SIG-M5 treated with dmso at 0.1 percent for 504 hours (cell line): Measurements from ENCODE around the gene PLD4.

ENCODE experiments used
- DNase-seq: peaks from one replicate; lab custom pipeline; 2025; ENCODE audit not compliant: unreplicated experiment; lab: John Stamatoyannopoulos, UW

PLD4 gene

DNA sequence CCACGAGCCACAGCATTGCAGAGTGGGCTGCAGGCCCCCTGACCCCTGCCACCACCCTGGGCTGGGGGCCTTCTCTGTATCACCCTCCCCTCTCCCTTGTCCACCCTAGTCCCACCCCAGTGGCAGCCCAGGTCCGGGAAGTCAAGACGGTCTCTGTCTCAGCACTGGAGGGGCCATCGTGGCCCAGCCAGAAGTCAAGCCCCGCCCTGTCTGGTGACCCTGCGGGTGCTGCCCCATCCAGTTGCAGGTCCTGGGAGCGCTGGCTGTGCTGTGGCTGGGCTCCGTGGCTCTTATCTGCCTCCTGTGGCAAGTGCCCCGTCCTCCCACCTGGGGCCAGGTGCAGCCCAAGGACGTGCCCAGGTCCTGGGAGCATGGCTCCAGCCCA, 2.7 kb downstream of the PLD4 start:
- no peak for DNase-seq

DNA sequence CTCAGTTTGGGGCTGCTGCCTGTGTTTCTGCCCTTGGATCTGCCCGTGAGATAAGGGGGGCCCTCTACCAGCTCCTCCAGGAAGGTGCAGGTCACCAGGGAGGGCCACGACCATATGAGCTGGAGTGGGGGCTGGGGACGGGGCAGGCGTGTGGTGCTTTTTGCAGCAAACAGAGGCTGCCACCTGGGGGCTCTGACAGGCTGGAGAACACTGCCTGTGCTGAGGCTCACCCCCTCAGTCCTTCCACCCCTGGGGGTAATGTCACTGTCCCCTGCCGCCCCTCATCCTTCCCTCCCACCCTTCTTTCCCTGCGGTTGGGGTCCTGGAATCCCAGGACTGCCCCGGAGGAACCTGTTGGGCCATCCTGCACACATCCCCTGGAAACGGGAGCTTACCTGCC, 3.2 kb downstream of the PLD4 start:
- no peak for DNase-seq

DNA sequence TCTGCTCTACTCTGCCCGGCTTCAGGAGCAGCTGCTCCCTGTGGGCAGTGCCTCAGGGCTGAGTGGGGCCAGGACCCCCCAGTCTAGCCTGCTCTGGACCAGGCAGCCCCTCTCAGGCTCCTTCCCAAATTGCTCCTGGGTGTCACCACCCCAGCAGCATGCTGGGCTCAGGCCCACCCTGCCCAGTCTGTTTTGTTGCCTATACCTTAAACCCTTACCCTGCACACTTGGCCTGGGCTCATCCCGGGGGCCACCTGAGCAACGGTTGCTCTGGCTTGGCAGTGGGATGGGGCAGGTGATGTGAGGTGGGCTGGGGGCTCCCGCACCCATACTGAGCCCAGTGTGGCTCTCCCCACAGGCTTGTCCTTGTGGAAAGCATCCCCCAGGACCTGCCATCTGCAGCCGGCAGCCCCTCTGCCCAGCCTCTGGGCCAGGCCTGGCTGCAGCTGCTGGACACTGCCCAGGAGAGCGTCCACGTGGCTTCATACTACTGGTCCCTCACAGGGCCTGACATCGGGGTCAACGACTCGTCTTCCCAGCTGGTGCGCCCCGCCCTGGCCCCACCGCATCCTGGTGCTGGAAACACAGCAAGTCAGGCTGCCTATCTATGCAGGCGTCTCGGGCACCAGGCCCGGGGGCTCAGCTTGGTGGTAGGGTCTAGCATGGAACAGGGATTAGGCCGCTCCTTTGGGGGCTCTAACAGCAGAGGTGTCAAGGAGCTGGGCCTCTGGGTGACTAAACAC, 3.9 kb downstream of the PLD4 start:
- no peak for DNase-seq

DNA sequence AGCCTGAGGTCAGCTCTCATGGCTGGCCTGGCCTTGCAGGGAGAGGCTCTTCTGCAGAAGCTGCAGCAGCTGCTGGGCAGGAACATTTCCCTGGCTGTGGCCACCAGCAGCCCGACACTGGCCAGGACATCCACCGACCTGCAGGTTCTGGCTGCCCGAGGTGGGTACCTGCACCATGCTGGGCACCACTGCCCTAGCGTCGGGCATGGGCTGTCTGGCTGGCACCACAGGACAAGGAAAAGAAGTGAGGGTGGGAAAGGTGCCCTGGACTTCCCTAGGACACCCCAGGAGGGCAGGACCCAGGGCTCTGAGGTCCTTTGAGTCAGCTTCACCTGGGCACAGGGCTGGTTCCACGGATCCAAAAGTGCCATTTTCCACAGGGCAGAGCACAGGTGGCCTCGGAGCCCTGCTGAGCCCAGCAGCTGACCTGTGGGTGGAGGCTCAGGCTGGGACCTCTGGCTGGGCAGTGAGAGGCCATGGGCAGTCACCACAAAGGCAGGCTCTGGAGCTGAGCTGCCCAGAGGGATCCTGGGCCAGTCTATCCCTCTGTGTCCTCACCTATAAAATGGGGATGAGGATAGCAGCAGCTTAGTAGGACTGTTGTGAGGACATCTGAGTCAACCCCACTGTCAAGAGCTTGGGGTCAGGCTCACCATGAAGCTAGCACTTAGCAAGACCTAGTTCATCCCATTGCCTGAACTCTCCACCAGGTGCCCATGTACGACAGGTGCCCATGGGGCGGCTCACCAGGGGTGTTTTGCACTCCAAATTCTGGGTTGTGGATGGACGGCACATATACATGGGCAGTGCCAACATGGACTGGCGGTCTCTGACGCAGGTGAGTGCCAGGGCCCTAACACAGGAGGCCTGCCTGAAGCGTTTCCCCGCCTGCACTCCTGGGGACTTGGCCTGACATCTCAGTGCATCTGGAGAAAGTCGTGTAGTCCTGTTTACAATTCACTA, 4.9 kb downstream of the PLD4 start:
- DNase-seq, result no peak

DNA sequence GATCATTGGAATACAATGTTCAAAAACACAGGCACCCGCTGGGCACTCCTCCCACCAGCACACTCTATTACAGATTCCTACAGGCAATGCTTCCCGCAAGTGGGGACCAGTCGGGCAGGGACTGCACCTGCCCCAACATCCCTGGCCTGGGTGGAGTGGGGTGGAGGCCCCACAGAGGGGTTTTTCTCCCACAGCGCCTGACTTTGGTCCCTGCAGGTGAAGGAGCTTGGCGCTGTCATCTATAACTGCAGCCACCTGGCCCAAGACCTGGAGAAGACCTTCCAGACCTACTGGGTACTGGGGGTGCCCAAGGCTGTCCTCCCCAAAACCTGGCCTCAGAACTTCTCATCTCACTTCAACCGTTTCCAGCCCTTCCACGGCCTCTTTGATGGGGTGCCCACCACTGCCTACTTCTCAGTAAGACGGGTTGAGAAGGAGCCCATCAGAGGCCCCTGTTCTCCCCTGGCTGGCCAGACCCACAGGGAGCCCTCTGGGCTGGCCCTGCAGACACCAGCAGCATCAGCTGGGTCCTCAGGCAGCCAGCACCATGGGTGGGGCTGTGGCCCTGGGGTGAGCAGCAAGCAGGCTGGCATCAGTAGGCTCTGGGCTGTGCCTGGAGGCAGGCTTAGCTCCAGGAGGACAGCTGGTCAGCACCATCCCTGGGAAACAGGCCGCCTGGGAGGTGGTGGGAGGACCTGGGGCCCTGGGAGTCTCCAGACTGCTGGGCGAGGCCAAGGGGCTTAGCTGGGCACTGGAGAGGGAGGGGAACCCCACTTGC, 6.0 kb downstream of the PLD4 start:
- DNase-seq, result no peak

DNA sequence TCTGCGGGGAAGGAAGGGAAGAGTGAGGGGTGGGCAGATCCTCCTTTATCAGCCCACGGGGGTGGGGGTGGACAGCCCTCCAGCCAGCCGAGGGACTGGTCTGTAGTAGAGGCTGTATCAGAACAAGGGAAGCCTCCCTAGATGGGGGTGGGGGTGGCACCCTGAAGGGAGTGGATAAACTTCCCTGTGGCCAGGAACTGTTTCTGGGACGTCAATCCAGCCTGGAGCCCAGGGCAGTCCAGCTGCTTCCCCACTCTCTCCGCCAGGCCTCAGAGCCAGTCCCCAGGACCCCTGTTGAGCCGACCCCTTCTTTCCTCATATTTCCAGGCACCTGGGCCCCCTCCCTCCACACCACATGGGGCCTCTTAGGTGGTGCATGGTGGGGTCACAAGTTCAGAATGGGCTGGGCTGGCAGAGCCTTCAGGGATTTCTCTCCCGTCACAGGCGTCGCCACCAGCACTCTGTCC, 6.7 kb downstream of the PLD4 start:
- DNase-seq, result no peak

DNA sequence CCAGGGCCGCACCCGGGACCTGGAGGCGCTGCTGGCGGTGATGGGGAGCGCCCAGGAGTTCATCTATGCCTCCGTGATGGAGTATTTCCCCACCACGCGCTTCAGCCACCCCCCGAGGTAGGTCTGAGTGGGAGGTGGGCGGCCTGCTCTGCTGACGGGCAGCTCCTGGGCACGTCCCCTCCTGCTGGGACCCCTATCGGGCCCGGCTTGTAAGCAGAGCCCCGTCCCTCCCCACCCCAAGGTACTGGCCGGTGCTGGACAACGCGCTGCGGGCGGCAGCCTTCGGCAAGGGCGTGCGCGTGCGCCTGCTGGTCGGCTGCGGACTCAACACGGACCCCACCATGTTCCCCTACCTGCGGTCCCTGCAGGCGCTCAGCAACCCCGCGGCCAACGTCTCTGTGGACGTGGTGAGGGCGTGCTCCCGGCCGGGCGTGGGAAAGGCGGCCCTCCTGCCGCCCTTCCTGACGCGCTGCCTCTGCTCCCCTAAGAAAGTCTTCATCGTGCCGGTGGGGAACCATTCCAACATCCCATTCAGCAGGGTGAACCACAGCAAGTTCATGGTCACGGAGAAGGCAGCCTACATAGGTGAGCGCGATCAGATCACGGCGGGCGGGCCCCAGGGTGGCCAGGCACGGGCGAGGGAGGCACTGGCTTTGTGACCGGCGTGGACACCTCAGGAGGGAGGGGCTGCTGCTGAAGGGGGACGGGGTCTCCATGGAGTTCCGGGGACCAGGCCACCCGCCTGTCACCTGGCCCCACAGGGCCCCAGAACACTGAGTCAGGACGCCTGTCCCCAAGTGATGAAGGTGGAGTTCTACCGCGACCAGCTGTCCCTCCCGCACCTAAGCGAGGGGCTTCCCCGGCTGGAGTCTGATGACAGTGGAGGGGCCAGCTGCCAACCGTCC, 7.3 kb downstream of the PLD4 start:
- no peak for DNase-seq

DNA sequence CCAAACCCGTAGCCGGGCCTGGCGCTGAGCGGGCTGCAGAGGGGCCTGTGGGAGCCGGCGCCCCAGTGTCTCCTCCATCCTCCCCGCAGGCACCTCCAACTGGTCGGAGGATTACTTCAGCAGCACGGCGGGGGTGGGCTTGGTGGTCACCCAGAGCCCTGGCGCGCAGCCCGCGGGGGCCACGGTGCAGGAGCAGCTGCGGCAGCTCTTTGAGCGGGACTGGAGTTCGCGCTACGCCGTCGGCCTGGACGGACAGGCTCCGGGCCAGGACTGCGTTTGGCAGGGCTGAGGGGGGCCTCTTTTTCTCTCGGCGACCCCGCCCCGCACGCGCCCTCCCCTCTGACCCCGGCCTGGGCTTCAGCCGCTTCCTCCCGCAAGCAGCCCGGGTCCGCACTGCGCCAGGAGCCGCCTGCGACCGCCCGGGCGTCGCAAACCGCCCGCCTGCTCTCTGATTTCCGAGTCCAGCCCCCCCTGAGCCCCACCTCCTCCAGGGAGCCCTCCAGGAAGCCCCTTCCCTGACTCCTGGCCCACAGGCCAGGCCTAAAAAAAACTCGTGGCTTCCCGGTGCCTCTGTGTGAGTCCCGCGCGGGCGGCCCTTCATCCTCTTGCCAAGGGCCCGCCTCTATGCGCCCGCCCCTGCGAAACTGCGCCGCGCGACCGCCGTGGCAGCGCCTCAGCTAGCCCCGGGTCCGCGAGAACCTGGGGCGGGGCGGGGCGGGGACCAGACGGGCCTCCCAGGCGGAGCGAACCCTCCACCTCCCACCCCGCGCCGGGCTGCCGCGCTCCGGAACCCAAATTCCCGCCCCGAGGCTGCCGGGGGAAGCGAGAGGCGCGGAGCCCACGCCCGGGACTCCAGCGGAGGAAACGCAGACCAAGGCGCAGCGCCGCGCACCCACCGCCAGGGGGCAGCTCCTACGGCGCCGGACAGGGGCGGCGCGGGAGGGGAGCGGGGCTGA, 8.3 kb downstream of the PLD4 start:
- peak; percentile 65 for DNase-seq

DNA sequence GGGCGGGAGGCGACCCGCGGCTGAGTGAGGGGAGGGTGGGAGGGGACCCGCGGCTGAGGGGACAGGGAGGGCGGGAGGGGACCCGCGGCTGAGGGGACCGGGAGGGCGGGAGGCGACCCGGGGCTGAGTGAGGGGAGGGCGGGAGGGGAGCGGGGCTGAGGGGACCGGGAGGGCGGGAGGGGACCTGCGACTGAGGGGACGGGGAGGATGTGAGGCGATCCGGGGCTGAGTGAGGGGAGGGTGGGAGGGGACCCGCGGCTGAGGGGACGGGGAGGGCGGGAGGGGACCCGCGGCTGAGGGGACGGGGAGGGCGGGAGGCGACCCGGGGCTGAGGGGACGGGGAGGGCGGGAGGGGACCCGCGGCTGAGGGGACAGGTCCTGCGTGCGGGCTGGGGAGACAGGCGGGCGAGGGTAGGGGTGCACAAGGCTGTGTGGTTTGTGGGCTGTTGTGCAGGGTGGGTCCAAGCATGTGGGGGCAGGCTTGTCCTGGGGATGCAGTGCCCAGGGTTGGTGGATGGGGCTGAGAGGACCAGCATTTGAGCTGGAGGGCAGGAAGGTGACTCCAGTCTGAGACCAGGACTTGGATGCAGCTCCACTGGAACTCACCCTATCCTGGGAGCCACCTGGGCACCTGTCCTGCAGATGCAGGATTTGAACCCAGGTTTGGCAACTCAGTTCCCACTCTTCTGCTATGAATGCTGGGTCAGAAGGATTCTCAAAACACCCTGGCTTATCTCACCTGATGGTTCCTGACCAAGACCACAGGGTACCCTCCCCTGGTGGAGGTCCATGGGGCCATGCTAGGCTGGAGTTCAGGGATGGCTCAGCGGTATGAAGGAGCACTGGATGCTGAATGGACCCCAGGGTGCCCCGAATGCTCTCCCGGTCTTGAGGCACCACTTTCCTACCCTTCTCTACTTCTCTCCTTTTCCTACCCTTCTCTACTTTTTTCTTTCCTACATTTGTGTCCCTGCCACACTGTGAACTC, 9.4 kb downstream of the PLD4 start:
- DNase-seq, result no peak

DNA sequence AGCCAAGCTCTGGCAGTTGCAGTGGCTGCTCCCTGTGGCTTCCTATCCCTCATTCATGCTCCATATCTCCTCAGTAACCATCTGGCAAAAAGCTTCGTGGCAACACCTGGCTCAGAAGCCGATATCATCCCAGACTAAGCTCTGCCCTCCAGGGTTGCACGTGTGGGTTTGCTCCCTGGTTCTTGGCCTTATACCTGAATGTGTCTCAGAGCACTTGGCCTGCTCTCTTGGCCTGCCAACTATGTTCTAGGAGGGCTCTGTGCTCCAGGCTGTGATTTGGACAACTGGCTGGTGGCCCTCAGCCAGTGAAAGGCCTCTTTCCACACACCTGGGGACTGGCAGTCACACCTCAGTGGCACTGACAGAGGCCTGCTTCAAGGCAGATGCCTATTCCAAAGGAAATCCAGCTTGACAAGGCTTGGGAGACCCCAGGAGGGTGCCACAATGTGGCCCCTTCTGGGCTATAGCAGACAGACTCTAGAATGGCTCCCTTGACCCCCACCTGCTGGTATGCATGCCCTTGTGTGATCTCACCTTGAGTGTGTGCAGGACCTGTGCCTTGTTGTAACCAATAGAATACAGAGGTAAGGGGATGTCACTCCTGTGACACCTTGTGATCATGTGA, 10.5 kb downstream of the PLD4 start:
- DNase-seq, result no peak

DNA sequence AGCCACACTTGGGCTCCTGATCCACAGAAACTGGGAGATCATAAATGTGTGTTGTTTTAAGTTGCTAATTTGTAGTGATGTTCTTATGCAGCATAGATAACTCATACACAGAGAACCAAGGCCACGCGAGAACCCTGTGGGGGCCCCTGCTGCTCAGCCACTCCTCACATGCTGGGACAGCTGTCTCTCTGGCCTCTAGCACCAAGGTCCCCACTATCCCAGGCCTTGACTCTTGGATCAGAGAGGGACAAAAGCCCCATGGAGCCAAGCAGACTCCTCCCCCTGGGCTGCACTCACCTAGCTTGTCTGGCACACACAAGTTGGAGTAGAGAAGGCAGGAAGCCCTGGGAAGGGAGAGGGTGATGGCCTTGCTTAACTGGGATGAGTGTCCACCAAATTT, 11.3 kb downstream of the PLD4 start:
- DNase-seq, result no peak

DNA sequence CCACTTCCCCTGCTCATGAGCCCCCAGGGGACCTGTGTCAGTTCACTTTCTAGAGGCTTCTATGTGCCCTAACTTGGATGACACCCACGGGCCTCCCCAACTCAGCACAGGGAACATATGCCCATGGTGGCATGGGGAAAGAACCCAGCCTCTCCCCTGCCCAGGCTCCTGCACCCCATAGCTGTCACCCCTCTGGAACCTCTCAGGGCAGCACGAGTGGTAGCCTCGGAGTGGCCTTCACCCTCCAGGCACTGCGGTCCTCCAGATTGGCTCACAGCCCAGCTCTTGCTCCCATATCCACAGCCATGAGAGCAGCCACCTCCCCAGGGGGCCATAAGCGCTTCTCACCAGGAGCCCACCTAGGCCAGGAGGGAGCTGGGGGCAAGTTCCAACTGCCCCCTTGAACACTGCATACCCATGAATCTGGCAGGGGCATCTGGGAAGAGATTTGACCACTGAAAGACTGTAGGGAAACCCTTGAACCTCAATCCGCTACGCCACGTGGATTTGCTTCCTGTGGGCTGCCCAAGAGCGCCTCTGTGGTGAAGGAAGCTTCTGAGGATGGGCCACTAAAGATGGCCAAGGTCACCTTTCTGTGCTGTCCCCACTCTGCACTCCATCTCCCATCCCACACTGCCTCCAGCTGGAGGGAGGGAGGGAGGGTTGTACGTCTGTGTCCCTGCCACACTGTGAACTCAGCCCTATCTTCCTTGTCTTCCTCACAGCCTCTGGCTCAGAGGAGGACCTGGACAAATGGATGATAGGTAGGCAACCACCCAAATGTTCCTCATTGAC, 11.9 kb downstream of the PLD4 start:
- no peak for DNase-seq

DNA sequence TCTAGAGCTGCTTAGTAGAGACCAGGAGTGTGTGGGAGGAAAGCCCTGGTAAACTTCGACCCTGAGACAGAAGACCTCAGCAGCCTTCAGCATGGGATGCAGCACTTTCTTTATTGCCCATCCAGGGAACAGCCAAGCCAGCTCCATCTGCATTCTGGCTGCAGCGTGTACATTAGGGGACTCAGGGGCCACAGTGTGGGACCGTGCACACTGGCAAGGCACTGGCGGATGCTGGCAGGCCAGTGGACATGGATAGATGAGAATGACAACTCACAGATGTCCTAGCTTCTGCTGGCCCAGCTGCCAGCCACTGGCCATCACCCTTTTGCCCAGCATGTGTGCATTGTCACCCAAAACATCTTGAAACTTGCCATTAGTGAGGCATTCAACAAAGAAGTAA, 12.5 kb downstream of the PLD4 start:
- DNase-seq, result no peak

DNA sequence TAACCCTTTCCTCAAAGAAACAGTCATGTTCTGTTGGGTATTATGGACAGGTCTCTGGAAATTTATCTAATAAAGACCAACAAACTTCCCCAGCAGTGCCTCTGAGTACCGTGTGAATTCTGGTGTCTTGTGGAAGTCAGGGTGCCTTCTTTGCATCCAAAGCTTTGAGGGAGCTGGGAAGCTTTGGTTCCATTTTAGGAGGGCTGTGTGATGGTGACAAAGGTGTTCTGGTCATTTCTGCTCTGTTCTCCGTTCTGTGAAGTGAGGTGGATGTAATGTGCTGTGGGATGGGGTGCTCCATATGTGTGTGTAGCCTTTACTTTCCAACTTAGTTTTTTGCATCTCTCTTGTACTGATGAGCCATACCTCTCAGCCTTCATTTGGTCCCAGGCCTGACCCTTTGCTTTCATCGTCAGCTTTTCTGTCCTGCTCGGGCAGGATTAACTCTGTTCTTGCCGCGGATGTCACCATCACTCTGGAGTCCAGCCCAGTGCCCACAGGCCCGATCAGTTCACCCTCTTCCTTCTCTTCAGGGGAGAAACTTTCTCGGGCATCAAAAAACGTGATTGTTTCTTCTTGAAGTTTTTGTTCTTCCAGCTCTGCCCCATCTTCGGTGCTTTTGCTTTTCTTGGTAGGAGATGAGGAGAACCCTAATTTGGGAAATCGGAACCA, 13.2 kb downstream of the PLD4 start:
- no peak for DNase-seq

DNA sequence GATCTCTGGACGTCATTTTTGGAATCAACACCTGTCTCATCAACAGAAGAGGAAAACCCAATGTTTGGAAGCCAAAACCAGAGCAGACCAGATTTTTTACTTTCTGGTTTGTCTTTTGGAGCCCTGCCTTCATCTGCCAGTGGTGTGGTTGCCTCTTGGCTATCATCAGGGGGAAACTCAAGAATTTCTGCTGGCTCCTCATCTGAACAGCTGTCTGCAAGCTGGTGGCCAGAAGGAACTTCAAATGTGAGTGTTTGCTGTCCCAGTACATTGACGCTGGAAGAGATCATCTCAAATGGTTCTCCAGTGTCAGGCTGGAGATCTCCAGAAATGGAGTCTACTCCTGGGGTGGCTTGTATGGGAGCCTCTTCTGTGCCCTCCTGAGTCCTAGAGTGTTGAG, 13.8 kb downstream of the PLD4 start:
- DNase-seq, result no peak

DNA sequence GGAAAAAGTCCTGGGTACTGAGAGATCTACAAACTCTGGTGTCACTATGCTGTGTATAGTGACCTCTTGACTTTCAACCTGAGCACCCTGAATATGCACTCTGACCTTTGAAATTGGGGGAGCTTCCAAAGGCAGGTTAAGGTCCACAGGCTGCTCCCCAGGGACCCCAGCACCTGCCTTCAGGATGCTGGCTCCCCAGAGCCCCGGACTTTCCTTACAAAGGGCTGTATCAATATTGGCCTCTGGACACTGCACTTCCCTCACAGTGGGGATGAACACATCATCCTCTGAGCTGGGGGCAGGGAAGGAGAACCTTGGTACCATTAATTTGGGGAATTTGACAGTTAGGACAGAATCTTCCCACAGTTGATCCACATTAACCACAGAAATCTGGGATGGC, 14.3 kb downstream of the PLD4 start:
- DNase-seq, result no peak
